Esophagus squamous epithelium (tissue), 4 donors: ENCODE results near the gene NCOR1.

Experiments
- CTCF ChIP-seq, 6 experiments: fragments of 450-650 bp in 4 of 6; fragments of 200-600 bp in 2 of 6; sonication (generic) in 2 of 6; IDR thresholded peaks; one replicate each; pipeline ENCODE4 v1.5.1; 2016 to 2019; ENCODE audit warnings: antibody characterized with exemption in 6 of 6, mild to moderate bottlenecking in 4 of 6, moderate library complexity in 4 of 6
- POLR2A ChIP-seq, 4 donors: fragments of 450-650 bp; IDR thresholded peaks; one replicate each; pipeline ENCODE4 v1.6.1; 2017; ENCODE audit warnings: antibody characterized with exemption in 4 of 4, mild to moderate bottlenecking in 4 of 4, moderate library complexity in 3 of 4

DNA sequence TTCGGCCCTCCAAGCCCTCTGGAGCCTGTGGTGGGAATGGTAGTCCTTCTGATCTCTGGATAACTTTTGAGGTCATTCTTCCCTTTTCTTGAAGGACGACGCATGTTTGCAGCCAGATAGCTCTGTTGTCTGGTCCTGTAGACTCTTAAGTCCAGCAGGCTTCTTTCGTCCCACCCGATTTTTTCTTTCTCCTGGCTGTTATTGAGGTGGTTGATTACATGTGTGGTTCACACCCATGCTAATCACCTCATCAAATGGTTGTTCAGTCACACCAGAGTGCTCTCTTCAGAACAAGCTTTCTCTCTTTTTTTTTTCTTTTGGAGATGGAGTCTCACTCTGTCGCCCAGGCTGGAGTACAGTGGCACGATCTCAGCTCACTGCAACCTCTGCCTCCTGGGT is 32.3 kb upstream of the NCOR1 start:
- TF ChIP-seq CTCF (IDR thresholded peaks at IDR 0.05) (no peak), POLR2A (IDR thresholded peaks at IDR 0.05) (no peak)
